HepG2 (cell line): ENCODE results near the gene ZSCAN1. TPM values are rescaled to one million over a fixed set of nuclear protein-coding genes. Genes with fewer than 3 reads are reported as not detected.

ENCODE experiments used
- AKAP8 ChIP-seq: sonication (generic); formaldehyde crosslinking; IDR thresholded peaks from 2 replicates; pipeline ENCODE4 v1.5.1; 2020; ENCODE audit warnings: mild to moderate bottlenecking, missing genetic modification reagents
- DNMT1 ChIP-seq: sonication (generic); formaldehyde crosslinking; IDR thresholded peaks from 2 replicates; pipeline ENCODE4 v1.5.1; 2020; ENCODE audit warnings: mild to moderate bottlenecking, missing genetic modification reagents
- DPF2 ChIP-seq: sonication (generic); formaldehyde crosslinking; IDR thresholded peaks from 2 replicates; pipeline ENCODE4 v1.4.0; 2020; ENCODE audit warnings: mild to moderate bottlenecking, low read depth, missing genetic modification reagents, borderline replicate concordance
- FOXK1 ChIP-seq: sonication (generic); formaldehyde crosslinking; IDR thresholded peaks from 2 replicates; pipeline ENCODE4 v1.4.0; 2020; ENCODE audit warnings: low read depth, missing genetic modification reagents, borderline replicate concordance
- FOXM1 ChIP-seq: sonication (generic); formaldehyde crosslinking; IDR thresholded peaks from 2 replicates; pipeline ENCODE4 v1.5.0; 2020; ENCODE audit warnings: missing genetic modification reagents
- JUNB ChIP-seq: sonication (generic); formaldehyde crosslinking; IDR thresholded peaks from 2 replicates; pipeline ENCODE4 v1.8.0; 2022; ENCODE audit warnings: missing genetic modification reagents, mild to moderate bottlenecking, borderline replicate concordance
- MTA1 ChIP-seq: sonication (generic); formaldehyde crosslinking; IDR thresholded peaks from 2 replicates; pipeline ENCODE4 v1.4.0; 2020; ENCODE audit warnings: missing genetic modification reagents, mild to moderate bottlenecking, borderline replicate concordance
- NFE2L1 ChIP-seq: sonication (generic); formaldehyde crosslinking; IDR thresholded peaks from 2 replicates; pipeline ENCODE4 v1.4.0; 2020; ENCODE audit warnings: missing genetic modification reagents, mild to moderate bottlenecking, borderline replicate concordance
- NFKBIZ ChIP-seq: IDR thresholded peaks from 2 replicates; pipeline ENCODE4 v1.6.1; 2018; ENCODE audit warnings: missing genetic modification reagents, missing compliant biosample characterization
- PAXIP1 ChIP-seq: sonication (generic); formaldehyde crosslinking; conservative IDR thresholded peaks from 2 replicates; pipeline ENCODE4 v1.4.0; 2020; ENCODE audit warnings: mild to moderate bottlenecking, missing genetic modification reagents, moderate library complexity
- PRDM4 ChIP-seq: sonication (generic); formaldehyde crosslinking; IDR thresholded peaks from 2 replicates; pipeline ENCODE4 v1.9.0; 2021; ENCODE audit warnings: missing genetic modification reagents, borderline replicate concordance
- RXRA ChIP-seq: sonication (generic); formaldehyde crosslinking; IDR thresholded peaks from 2 replicates; pipeline ENCODE4 v1.5.1; 2020; ENCODE audit warnings: missing genetic modification reagents
- ZFAT ChIP-seq: sonication (generic); formaldehyde crosslinking; conservative IDR thresholded peaks from 2 replicates; pipeline ENCODE4 v1.8.1; 2023; ENCODE audit warnings: missing genetic modification reagents, inconsistent platforms
- ZFP62 ChIP-seq: sonication (generic); formaldehyde crosslinking; IDR thresholded peaks from 2 replicates; pipeline ENCODE4 v1.4.0; 2020; ENCODE audit warnings: missing genetic modification reagents
- ZNF296 ChIP-seq: sonication (generic); formaldehyde crosslinking; conservative IDR thresholded peaks from 2 replicates; pipeline ENCODE4 v1.5.0; 2020; ENCODE audit warnings: mild to moderate bottlenecking, missing genetic modification reagents
- ZNF430 ChIP-seq: sonication (generic); formaldehyde crosslinking; IDR thresholded peaks from 2 replicates; pipeline ENCODE4 v1.9.0; 2021; ENCODE audit warnings: mild to moderate bottlenecking, missing genetic modification reagents
- ZNF614 ChIP-seq: IDR thresholded peaks from 2 replicates; pipeline ENCODE4 v1.6.1; 2018; ENCODE audit warnings: missing biosample characterization, missing genetic modification reagents, inconsistent platforms, borderline replicate concordance
- ZNF737 ChIP-seq: sonication (generic); formaldehyde crosslinking; IDR thresholded peaks from 2 replicates; pipeline ENCODE4 v1.5.0; 2020; ENCODE audit warnings: missing genetic modification reagents, mild to moderate bottlenecking, borderline replicate concordance
- ZNF768 ChIP-seq: sonication (generic); formaldehyde crosslinking; IDR thresholded peaks from 2 replicates; pipeline ENCODE4 v1.4.0; 2020; ENCODE audit warnings: missing genetic modification reagents
- ZNF816 ChIP-seq: sonication (generic); formaldehyde crosslinking; IDR thresholded peaks from 2 replicates; pipeline ENCODE4 v1.8.0; 2022; ENCODE audit warnings: missing genetic modification reagents, mild to moderate bottlenecking, borderline replicate concordance
- ZNF883 ChIP-seq: sonication (generic); formaldehyde crosslinking; IDR thresholded peaks from 2 replicates; pipeline ENCODE4 v1.5.1; 2020; ENCODE audit warnings: mild to moderate bottlenecking, missing genetic modification reagents; ENCODE audit errors: not compliant biosample characterization
- polyA plus RNA-seq, 8 experiments: library from polyadenylated mRNA; depleted of rRNA in 3 of 8; stranded (reverse) in 7 of 8; unstranded in 1 of 8; fragments of >200 nt; fragmentation: Illumina TruSeq in 4 of 8; extraction: Trizol in 4 of 8; gene quantifications; 2 replicates each; pipeline versions ENCODE4 v1.2.1 to v1.2.3, GENCODE V29; 2011 to 2016; ENCODE audit warnings: low read depth in 4 of 8, missing spikeins in 1 of 8, mixed read lengths in 1 of 8; ENCODE audit not compliant: insufficient read depth in 1 of 8
- total RNA-seq, 5 experiments: library from RNA; depleted of rRNA; stranded (reverse); fragments of >200 nt; fragmentation: Illumina TruSeq; extraction: Trizol; gene quantifications; 2 replicates each; pipeline ENCODE4 v1.2.3, GENCODE V29; 2016; ENCODE audit warnings: low read depth in 1 of 5
- TF ChIP-seq, protein P1 (sequence below): sonication (generic); formaldehyde crosslinking; IDR thresholded peaks from 2 replicates; pipeline ENCODE4 v1.4.0; 2020; ENCODE audit warnings: missing genetic modification reagents, low read depth, mild to moderate bottlenecking, borderline replicate concordance
- TF ChIP-seq, protein P2 (sequence below): sonication (generic); formaldehyde crosslinking; IDR thresholded peaks from 2 replicates; pipeline ENCODE4 v1.4.0; 2020; ENCODE audit warnings: mild to moderate bottlenecking, missing genetic modification reagents, borderline replicate concordance

Gene ZSCAN1
- total and polyA plus RNA-seq, 2 of the 13 experiments (the other 11 are each of a cell fraction or from before 2014, with no cell fraction given): not detected

DNA sequence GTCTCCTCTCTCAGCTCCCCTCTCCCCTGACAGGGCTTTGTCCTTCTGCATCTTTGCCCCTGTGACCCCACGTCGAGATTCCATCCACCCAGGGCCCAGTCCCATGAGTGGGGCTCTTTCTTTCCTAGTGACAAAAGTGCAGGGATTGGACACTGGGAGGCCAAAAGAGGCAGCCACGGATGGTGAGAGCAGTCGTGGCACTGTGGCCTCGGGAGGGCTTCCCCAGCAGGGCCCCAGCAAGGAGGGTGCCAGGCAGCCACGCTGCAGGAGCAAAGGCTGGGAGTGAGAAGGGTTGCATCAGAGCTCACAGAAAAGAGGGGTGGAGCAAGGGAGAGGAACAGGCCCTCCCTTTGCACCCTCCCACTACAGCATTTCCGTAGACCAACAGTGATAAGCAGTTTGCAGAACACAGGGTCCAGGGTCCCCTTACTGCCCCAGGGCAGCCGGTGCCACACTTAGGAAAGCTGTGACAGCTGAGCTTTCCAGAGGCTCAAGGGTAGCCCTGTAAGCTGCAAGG lies 4.9 kb downstream of the ZSCAN1 start (continued):
- TF ChIP-seq ZNF816 (CRISPR knock-in tag) (no peak), AKAP8 (no peak), ZNF614 (CRISPR knock-in tag) (no peak), PAXIP1 (CRISPR knock-in tag) (peak; percentile 62), MTA1 (CRISPR knock-in tag) (peak; percentile 46; the same call in 1 of the 2 replicates), ZNF430 (no peak), PRDM4 (CRISPR knock-in tag) (no peak), ZNF883 (CRISPR knock-in tag) (no peak), ZNF737 (CRISPR knock-in tag) (no peak), JUNB (no peak), ZNF296 (CRISPR knock-in tag) (no peak), NFKBIZ (CRISPR knock-in tag) (no peak), NFE2L1 (CRISPR knock-in tag) (no peak), ZFP62 (no peak), RXRA (no peak), ZNF768 (CRISPR knock-in tag) (peak; percentile 53; the same call in 1 of the 2 replicates), DPF2 (no peak), FOXM1 (CRISPR knock-in tag) (no peak), ZFAT (CRISPR knock-in tag) (no peak), FOXK1 (CRISPR knock-in tag) (no peak), DNMT1 (CRISPR knock-in tag) (no peak)
- TF ChIP-seq, protein P1, sequence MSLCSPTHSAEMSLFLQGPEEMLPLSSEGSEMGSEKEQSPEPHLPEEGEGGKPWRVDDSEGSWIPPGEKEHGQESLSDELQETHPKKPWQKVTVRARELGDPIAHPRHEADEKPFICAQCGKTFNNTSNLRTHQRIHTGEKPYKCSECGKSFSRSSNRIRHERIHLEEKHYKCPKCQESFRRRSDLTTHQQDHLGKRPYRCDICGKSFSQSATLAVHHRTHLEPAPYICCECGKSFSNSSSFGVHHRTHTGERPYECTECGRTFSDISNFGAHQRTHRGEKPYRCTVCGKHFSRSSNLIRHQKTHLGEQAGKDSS (CRISPR knock-in tag): no peak
- TF ChIP-seq, protein P2, sequence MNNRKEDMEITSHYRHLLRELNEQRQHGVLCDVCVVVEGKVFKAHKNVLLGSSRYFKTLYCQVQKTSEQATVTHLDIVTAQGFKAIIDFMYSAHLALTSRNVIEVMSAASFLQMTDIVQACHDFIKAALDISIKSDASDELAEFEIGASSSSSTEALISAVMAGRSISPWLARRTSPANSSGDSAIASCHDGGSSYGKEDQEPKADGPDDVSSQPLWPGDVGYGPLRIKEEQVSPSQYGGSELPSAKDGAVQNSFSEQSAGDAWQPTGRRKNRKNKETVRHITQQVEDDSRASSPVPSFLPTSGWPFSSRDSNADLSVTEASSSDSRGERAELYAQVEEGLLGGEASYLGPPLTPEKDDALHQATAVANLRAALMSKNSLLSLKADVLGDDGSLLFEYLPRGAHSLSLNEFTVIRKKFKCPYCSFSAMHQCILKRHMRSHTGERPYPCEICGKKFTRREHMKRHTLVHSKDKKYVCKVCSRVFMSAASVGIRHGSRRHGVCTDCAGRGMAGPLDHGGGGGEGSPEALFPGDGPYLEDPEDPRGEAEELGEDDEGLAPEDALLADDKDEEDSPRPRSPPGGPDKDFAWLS (CRISPR knock-in tag): no peak
